GM23338 (cell line): ENCODE results near the gene RAPGEFL1. TPM values are rescaled to one million over a fixed set of nuclear protein-coding genes. Genes with fewer than 3 reads are reported as not detected.

Experiments
- ATAC-seq: fragments of 200-7000 bp; cut with Tn5 transposase; 3 replicates; pipeline ENCODE4 v1.9.1; 2020
- DNase-seq: peaks from one replicate; pipeline ENCODE4 v3.0.0-alpha.2; 2015; ENCODE audit warnings: low spot score
- H2AFZ ChIP-seq: fragments of 200-600 bp; sonication (generic); 2 replicates; pipeline ENCODE4 v1.8.0; 2016; ENCODE audit warnings: antibody characterized with exemption, mild to moderate bottlenecking, moderate library complexity
- H3F3A ChIP-seq: fragments of 200-600 bp; sonication (generic); replicated peaks from 2 replicates; pipeline ENCODE4 v1.8.0; 2017; ENCODE audit warnings: antibody characterized with exemption, mixed run types, low read depth
- H3K27ac ChIP-seq: fragments of 200-600 bp; sonication (generic); 2 replicates; pipeline ENCODE4 v1.6.1; 2016; ENCODE audit warnings: low read depth
- H3K27me3 ChIP-seq: fragments of 200-600 bp; sonication (generic); 2 replicates; pipeline ENCODE4 v1.8.0; 2016; ENCODE audit warnings: mild to moderate bottlenecking, mixed run types, moderate library complexity; ENCODE audit not compliant: insufficient read depth
- H3K36me3 ChIP-seq: fragments of 200-600 bp; sonication (generic); 2 replicates; pipeline ENCODE4 v1.8.0; 2016; ENCODE audit warnings: mild to moderate bottlenecking; ENCODE audit not compliant: insufficient read depth
- H3K4me1 ChIP-seq: fragments of 200-600 bp; sonication (generic); 2 replicates; pipeline ENCODE4 v1.8.0; 2016; ENCODE audit warnings: mild to moderate bottlenecking, moderate library complexity; ENCODE audit not compliant: insufficient read depth
- H3K4me2 ChIP-seq: fragments of 200-600 bp; sonication (generic); 2 replicates; pipeline ENCODE4 v1.7.1; 2017; ENCODE audit warnings: mixed run types
- H3K4me3 ChIP-seq: fragments of 200-600 bp; sonication (generic); 2 replicates; pipeline ENCODE4 v1.6.1; 2016; ENCODE audit warnings: mixed run types
- H3K79me2 ChIP-seq: fragments of 200-600 bp; sonication (generic); replicated peaks from 2 replicates; pipeline ENCODE4 v1.8.0; 2017; ENCODE audit warnings: mild to moderate bottlenecking; ENCODE audit not compliant: insufficient read depth
- H3K9me2 ChIP-seq: fragments of 200-600 bp; sonication (generic); 2 replicates; pipeline ENCODE4 v1.8.0; 2017; ENCODE audit not compliant: insufficient read depth
- H4K20me1 ChIP-seq: fragments of 200-600 bp; sonication (generic); replicated peaks from 2 replicates; pipeline ENCODE4 v1.8.0; 2017; ENCODE audit warnings: mild to moderate bottlenecking; ENCODE audit not compliant: insufficient read depth
- H3K27ac Mint-ChIP-seq: 2 replicates; pipeline ENCODE4 v1.8.0; 2020; ENCODE audit warnings: inconsistent platforms, mild to moderate bottlenecking, moderate library complexity, mixed read lengths
- H3K27me3 Mint-ChIP-seq: 3 replicates; pipeline ENCODE4 v1.8.0; 2022; ENCODE audit warnings: low read depth, mild to moderate bottlenecking, moderate library complexity, mixed read lengths, inconsistent platforms; ENCODE audit not compliant: insufficient read depth, poor library complexity
- H3K36me3 Mint-ChIP-seq: 3 replicates; pipeline ENCODE4 v1.8.0; 2021; ENCODE audit warnings: low read depth, mild to moderate bottlenecking, inconsistent platforms, moderate library complexity, mixed read lengths
- H3K4me1 Mint-ChIP-seq: 3 replicates; pipeline ENCODE4 v1.8.0; 2020; ENCODE audit warnings: mild to moderate bottlenecking, inconsistent platforms, mixed read lengths
- H3K4me3 Mint-ChIP-seq: 3 replicates; pipeline ENCODE4 v1.8.0; 2021; ENCODE audit warnings: moderate library complexity, mild to moderate bottlenecking, inconsistent platforms, mixed read lengths
- H3K9me3 Mint-ChIP-seq: 3 replicates; pipeline ENCODE4 v1.8.0; 2020; ENCODE audit warnings: moderate library complexity, mild to moderate bottlenecking, inconsistent platforms, mixed read lengths
- CREB1 ChIP-seq: fragments of 250-450 bp; sonication (Bioruptor Pico); IDR thresholded peaks from 2 replicates; pipeline ENCODE4 v1.5.0; 2020; ENCODE audit warnings: low read depth, mild to moderate bottlenecking, moderate library complexity
- EZH2 ChIP-seq: fragments of 200-600 bp; sonication (generic); IDR thresholded peaks from one replicate; pipeline ENCODE4 v1.8.0; 2017; ENCODE audit warnings: antibody characterized with exemption, mild to moderate bottlenecking, low read depth; ENCODE audit not compliant: unreplicated experiment
- EZH2phosphoT487 ChIP-seq: fragments of 200-600 bp; sonication (generic); IDR thresholded peaks from one replicate; pipeline ENCODE4 v1.8.1; 2018; ENCODE audit warnings: antibody characterized with exemption; ENCODE audit not compliant: unreplicated experiment
- JUNB ChIP-seq: IDR thresholded peaks from one replicate; pipeline ENCODE4 v1.6.1; 2016; ENCODE audit warnings: antibody characterized with exemption; ENCODE audit not compliant: unreplicated experiment
- STAT1 ChIP-seq: IDR thresholded peaks from one replicate; pipeline ENCODE4 v1.6.1; 2016; ENCODE audit warnings: antibody characterized with exemption; ENCODE audit not compliant: unreplicated experiment
- ZNF114 ChIP-seq: fragments of 250-450 bp; sonication (Bioruptor Pico); IDR thresholded peaks from 2 replicates; pipeline ENCODE4 v1.5.0; 2020; ENCODE audit warnings: mild to moderate bottlenecking, moderate library complexity
- ZNF331 ChIP-seq: fragments of 250-450 bp; sonication (Bioruptor Pico); IDR thresholded peaks from 2 replicates; pipeline ENCODE4 v1.5.0; 2020; ENCODE audit warnings: low read depth, mild to moderate bottlenecking, moderate library complexity
- polyA plus RNA-seq: library from polyadenylated mRNA; unstranded; fragments of >200 nt; fragmentation: Nextera tagmentation; extraction: Ambion mirVana; gene quantifications from 2 replicates; pipeline ENCODE4 v1.2.1, GENCODE V29; 2016
- total RNA-seq: library from RNA; depleted of rRNA; stranded (reverse); fragments of >200 nt; shearing (Covaris generic); gene quantifications from 2 replicates; pipeline ENCODE4 v1.2.3, GENCODE V29; 2014
- TF ChIP-seq, protein P1 (sequence below): IDR thresholded peaks from 2 replicates; pipeline ENCODE4 v1.6.1; 2016; ENCODE audit warnings: antibody characterized with exemption
- TF ChIP-seq, protein P2 (sequence below): fragments of 250-450 bp; sonication (Bioruptor Pico); IDR thresholded peaks from 2 replicates; pipeline ENCODE4 v1.5.0; 2020; ENCODE audit warnings: mild to moderate bottlenecking, moderate library complexity

Gene RAPGEFL1
- total and polyA plus RNA-seq, 2 experiments from 2014 or later = 6.7 to 14.0 TPM

DNA sequence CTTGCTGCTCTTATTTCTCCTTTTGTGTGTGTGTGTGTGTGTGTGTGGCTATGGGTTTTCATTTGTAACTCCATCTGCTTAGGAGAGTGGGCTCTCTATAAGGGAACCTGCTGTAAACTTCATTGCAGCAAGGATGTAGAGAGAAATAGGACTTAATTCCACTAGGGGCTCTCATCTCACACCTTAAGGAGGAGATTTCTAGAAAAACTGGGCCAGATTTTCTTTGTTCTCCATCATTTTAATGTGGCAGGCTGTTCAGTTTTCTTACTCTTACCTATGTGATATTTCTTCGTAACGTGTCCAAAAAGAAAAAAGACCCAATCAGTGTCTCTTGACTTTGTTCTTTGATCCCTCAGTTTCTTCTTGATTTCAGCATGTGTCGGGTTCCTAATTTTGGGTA, 41.5 kb upstream of the RAPGEFL1 start:
- H3K9me2 ChIP-seq = no peaks in the 10 kb centered on the region
- no peak overlapping the region for H3K4me2 ChIP-seq
- H3K4me3 ChIP-seq = no peak overlapping the region
- TF ChIP-seq, protein P1, sequence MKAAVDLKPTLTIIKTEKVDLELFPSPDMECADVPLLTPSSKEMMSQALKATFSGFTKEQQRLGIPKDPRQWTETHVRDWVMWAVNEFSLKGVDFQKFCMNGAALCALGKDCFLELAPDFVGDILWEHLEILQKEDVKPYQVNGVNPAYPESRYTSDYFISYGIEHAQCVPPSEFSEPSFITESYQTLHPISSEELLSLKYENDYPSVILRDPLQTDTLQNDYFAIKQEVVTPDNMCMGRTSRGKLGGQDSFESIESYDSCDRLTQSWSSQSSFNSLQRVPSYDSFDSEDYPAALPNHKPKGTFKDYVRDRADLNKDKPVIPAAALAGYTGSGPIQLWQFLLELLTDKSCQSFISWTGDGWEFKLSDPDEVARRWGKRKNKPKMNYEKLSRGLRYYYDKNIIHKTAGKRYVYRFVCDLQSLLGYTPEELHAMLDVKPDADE = no peak
- TF ChIP-seq STAT1 = no peak
- no peak for TF ChIP-seq JUNB
- TF ChIP-seq ZNF331 = no peak
- TF ChIP-seq, protein P2, sequence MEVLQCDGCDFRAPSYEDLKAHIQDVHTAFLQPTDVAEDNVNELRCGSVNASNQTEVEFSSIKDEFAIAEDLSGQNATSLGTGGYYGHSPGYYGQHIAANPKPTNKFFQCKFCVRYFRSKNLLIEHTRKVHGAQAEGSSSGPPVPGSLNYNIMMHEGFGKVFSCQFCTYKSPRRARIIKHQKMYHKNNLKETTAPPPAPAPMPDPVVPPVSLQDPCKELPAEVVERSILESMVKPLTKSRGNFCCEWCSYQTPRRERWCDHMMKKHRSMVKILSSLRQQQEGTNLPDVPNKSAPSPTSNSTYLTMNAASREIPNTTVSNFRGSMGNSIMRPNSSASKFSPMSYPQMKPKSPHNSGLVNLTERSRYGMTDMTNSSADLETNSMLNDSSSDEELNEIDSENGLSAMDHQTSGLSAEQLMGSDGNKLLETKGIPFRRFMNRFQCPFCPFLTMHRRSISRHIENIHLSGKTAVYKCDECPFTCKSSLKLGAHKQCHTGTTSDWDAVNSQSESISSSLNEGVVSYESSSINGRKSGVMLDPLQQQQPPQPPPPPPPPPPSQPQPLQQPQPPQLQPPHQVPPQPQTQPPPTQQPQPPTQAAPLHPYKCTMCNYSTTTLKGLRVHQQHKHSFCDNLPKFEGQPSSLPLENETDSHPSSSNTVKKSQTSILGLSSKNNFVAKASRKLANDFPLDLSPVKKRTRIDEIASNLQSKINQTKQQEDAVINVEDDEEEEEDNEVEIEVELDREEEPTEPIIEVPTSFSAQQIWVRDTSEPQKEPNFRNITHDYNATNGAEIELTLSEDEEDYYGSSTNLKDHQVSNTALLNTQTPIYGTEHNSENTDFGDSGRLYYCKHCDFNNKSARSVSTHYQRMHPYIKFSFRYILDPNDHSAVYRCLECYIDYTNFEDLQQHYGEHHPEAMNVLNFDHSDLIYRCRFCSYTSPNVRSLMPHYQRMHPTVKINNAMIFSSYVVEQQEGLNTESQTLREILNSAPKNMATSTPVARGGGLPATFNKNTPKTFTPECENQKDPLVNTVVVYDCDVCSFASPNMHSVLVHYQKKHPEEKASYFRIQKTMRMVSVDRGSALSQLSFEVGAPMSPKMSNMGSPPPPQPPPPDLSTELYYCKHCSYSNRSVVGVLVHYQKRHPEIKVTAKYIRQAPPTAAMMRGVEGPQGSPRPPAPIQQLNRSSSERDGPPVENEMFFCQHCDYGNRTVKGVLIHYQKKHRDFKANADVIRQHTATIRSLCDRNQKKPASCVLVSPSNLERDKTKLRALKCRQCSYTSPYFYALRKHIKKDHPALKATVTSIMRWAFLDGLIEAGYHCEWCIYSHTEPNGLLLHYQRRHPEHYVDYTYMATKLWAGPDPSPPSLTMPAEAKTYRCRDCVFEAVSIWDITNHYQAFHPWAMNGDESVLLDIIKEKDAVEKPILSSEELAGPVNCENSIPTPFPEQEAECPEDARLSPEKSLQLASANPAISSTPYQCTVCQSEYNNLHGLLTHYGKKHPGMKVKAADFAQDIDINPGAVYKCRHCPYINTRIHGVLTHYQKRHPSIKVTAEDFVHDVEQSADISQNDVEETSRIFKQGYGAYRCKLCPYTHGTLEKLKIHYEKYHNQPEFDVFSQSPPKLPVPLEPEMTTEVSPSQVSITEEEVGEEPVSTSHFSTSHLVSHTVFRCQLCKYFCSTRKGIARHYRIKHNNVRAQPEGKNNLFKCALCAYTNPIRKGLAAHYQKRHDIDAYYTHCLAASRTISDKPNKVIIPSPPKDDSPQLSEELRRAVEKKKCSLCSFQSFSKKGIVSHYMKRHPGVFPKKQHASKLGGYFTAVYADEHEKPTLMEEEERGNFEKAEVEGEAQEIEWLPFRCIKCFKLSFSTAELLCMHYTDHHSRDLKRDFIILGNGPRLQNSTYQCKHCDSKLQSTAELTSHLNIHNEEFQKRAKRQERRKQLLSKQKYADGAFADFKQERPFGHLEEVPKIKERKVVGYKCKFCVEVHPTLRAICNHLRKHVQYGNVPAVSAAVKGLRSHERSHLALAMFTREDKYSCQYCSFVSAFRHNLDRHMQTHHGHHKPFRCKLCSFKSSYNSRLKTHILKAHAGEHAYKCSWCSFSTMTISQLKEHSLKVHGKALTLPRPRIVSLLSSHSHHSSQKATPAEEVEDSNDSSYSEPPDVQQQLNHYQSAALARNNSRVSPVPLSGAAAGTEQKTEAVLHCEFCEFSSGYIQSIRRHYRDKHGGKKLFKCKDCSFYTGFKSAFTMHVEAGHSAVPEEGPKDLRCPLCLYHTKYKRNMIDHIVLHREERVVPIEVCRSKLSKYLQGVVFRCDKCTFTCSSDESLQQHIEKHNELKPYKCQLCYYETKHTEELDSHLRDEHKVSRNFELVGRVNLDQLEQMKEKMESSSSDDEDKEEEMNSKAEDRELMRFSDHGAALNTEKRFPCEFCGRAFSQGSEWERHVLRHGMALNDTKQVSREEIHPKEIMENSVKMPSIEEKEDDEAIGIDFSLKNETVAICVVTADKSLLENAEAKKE (CRISPR knock-in tag) = no peak
- TF ChIP-seq EZH2phosphoT487 = no peak
- no peak for TF ChIP-seq CREB1 (CRISPR knock-in tag)
- no peak for TF ChIP-seq ZNF114
- TF ChIP-seq EZH2 = no peak
- DNase-seq (no peak), ATAC-seq (no peak)
- peaks cover 15% of the 10 kb centered on the region; the same call in 1 of the 2 replicates for H4K20me1 ChIP-seq
- 0 out of 2 replicates have a peak overlapping the region, but pooled peaks have one; percentile 6 for H3K27ac Mint-ChIP-seq
- H2AFZ ChIP-seq = no peak overlapping the region
- peaks cover 58% of the 10 kb centered on the region for H3K36me3 ChIP-seq
- H3K79me2 ChIP-seq = peaks cover 33% of the 10 kb centered on the region
- no peaks in the 10 kb centered on the region for H3K27me3 ChIP-seq
- peaks cover 7% of the 10 kb centered on the region; the same call in 2 of the 3 replicates for H3K4me1 Mint-ChIP-seq
- peaks cover 4% of the 10 kb centered on the region; the same call in 1 of the 2 replicates for H3K4me1 ChIP-seq
- peaks cover 37% of the 10 kb centered on the region for H3F3A ChIP-seq
- H3K27me3 Mint-ChIP-seq = peaks cover 13% of the 10 kb centered on the region
- H3K27ac ChIP-seq = peak overlapping the region; percentile 68; the same call in 1 of the 2 replicates
- H3K36me3 Mint-ChIP-seq = peaks cover 75% of the 10 kb centered on the region
- H3K9me3 Mint-ChIP-seq = peaks cover 3% of the 10 kb centered on the region; the same call in 2 of the 3 replicates
- H3K4me3 Mint-ChIP-seq = no peak overlapping the region
